ENCODE data around the gene GYPC. TPM values are rescaled to one million over a fixed set of nuclear protein-coding genes. Genes with fewer than 3 reads are reported as not detected.

The GYPC gene
- total RNA-seq, 1 experiment from 2014 or later = 13.6 TPM

- Mint-ChIP-seq H3K4me3 (no peak overlapping the region), H3K9me3 (no peaks in the 10 kb centered on the region), H3K4me1 (peaks cover 17 to 24% of the 10 kb centered on the region in 2 experiments), H3K27me3 (ENCODE audit: low read depth) (peaks cover 2% of the 10 kb centered on the region; the same call in 1 of the 2 replicates), H3K36me3 (ENCODE audit: insufficient read depth in 1 of 3, low read depth in 3 of 3) (no peaks in the 10 kb centered on the region; a peak in 1 of 7 replicates), H3K27ac (no peak overlapping the region)
- no peaks in the 10 kb centered on the region for H3K79me2 ChIP-seq (ENCODE audit: insufficient read depth, low read length)
- WGBS (ENCODE audit: extremely low coverage, insufficient read length, low lambda C conversion rate) = no CpG with 5 or more reads among the region's 1 CpG
- H3K9me3 ChIP-seq (ENCODE audit: control insufficient read depth, low read depth, low read length) = no peaks in the 10 kb centered on the region
- no peak overlapping the region for H2BK120ac ChIP-seq (ENCODE audit: low read depth, low read length, poor library complexity, severe bottlenecking)
- H3K4me1 ChIP-seq (ENCODE audit: insufficient read depth, low read length) = peaks cover 4% of the 10 kb centered on the region; the same call in 1 of the 2 replicates
- H3K9ac ChIP-seq (ENCODE audit: extremely low read depth, insufficient read length, low read length) = no peak overlapping the region
- TF ChIP-seq CTCF (conservative IDR thresholded peaks at IDR 0.05) = no peak
- H3K79me1 ChIP-seq (ENCODE audit: insufficient read depth, low read depth, low read length, poor library complexity, severe bottlenecking) = no peaks in the 10 kb centered on the region
- H3K14ac ChIP-seq (ENCODE audit: insufficient read depth, low read length) = no peak overlapping the region
- H3K4ac ChIP-seq (ENCODE audit: low read depth, low read length) = no peak overlapping the region
- no peak overlapping the region for H2BK5ac ChIP-seq (ENCODE audit: insufficient read length, low read length)
- H2BK15ac ChIP-seq (ENCODE audit: low read depth, low read length) = no peak overlapping the region
- H2AK5ac ChIP-seq (ENCODE audit: insufficient read length, low read length) = no peak overlapping the region
- no peak overlapping the region for H3K56ac ChIP-seq (ENCODE audit: insufficient read length, low read depth, low read length)
- H3K18ac ChIP-seq (ENCODE audit: insufficient read length, low read depth, low read length) = no peak overlapping the region
- no peak overlapping the region for H3K4me2 ChIP-seq (ENCODE audit: insufficient read depth, insufficient read length, low read length)
- no peak overlapping the region for H2BK12ac ChIP-seq (ENCODE audit: insufficient read length, low read depth, low read length)
- H3K23me2 ChIP-seq (ENCODE audit: insufficient read length, low read depth, low read length, poor library complexity, severe bottlenecking) = no peaks in the 10 kb centered on the region
- H3K27ac ChIP-seq (ENCODE audit: insufficient read length, low read depth, low read length) = no peak overlapping the region
- no peak overlapping the region for H3T11ph ChIP-seq (ENCODE audit: low read length)
- H4K20me1 ChIP-seq (ENCODE audit: control insufficient read depth, insufficient read depth, insufficient read length) = no peaks in the 10 kb centered on the region
- H3K23ac ChIP-seq (ENCODE audit: insufficient read length, low read depth, low read length) = no peak overlapping the region
- H4K8ac ChIP-seq (replicated peaks; ENCODE audit: insufficient read length, low read depth, low read length) = no peak overlapping the region
- H4K91ac ChIP-seq (ENCODE audit: insufficient read length, low read depth, low read length) = no peak overlapping the region
- no peak overlapping the region for H2AFZ ChIP-seq (ENCODE audit: low read length)
- DNase-seq = no peak
- H2BK20ac ChIP-seq (ENCODE audit: low read depth, low read length, poor library complexity, severe bottlenecking) = no peak overlapping the region
- no peak overlapping the region for H4K5ac ChIP-seq (ENCODE audit: insufficient read length, low read depth, low read length)
- no peaks in the 10 kb centered on the region for H3K27me3 ChIP-seq (ENCODE audit: insufficient read depth, low read length)
Observed at GRCh38 chr2:126645211-126645618, 10.7 kb upstream of the GYPC start.
